ENCODE measurements around the gene LDLRAD3. TPM values are rescaled to one million over a fixed set of nuclear protein-coding genes. Genes with fewer than 3 reads are reported as not detected.
"Not testable (repeated sequence)": the region's sequence is repeated elsewhere in the genome, so short reads cannot be mapped to it uniquely, and the experiment has no call there.

Gene LDLRAD3
- total RNA-seq, 1 donor from 2014 or later = 32.5 TPM

GRCh38 chr11:35990816-35991215, 47.0 kb downstream of the LDLRAD3 start:
- no peak for DNase-seq (ENCODE audit: low read depth)

- no peak for DNase-seq (ENCODE audit: low read depth)
Measured at GRCh38 chr11:35992548-35992947, 48.7 kb downstream of the LDLRAD3 start.

GRCh38 chr11:35994421-35994820, 50.6 kb downstream of the LDLRAD3 start:
- no peak for DNase-seq (ENCODE audit: low read depth)

GRCh38 chr11:35995681-35996271, 51.9 kb downstream of the LDLRAD3 start:
- no peak for DNase-seq (ENCODE audit: low read depth)

- no peak for DNase-seq (ENCODE audit: low read depth)
Measured at GRCh38 chr11:35997902-35998520, 54.1 kb downstream of the LDLRAD3 start.

GRCh38 chr11:35998634-35999033, 54.8 kb downstream of the LDLRAD3 start:
- DNase-seq (ENCODE audit: low read depth) = no peak

GRCh38 chr11:36000616-36001190, 56.8 kb downstream of the LDLRAD3 start:
- DNase-seq (ENCODE audit: low read depth) = no peak

GRCh38 chr11:36002196-36002595, 58.3 kb downstream of the LDLRAD3 start:
- DNase-seq (ENCODE audit: low read depth) = peak; percentile 91

- no peak for DNase-seq (ENCODE audit: low read depth)
Measured at GRCh38 chr11:36002796-36003195, 58.9 kb downstream of the LDLRAD3 start.

- DNase-seq (ENCODE audit: low read depth) = no peak
Measured at GRCh38 chr11:36006556-36006955, 62.7 kb downstream of the LDLRAD3 start.

- DNase-seq (ENCODE audit: low read depth) = no peak
Measured at GRCh38 chr11:36007127-36007655, 63.3 kb downstream of the LDLRAD3 start.

- DNase-seq (ENCODE audit: low read depth) = no peak
Measured at GRCh38 chr11:36008584-36008983, 64.7 kb downstream of the LDLRAD3 start.

GRCh38 chr11:36009473-36009872, 65.6 kb downstream of the LDLRAD3 start:
- DNase-seq (ENCODE audit: low read depth) = no peak

GRCh38 chr11:36010010-36010740, 66.3 kb downstream of the LDLRAD3 start:
- DNase-seq (ENCODE audit: low read depth) = no peak

GRCh38 chr11:36011574-36011973, 67.7 kb downstream of the LDLRAD3 start:
- no peak for DNase-seq (ENCODE audit: low read depth)

GRCh38 chr11:36012455-36012854, 68.6 kb downstream of the LDLRAD3 start:
- no peak for DNase-seq (ENCODE audit: low read depth)

GRCh38 chr11:36012979-36013378, 69.1 kb downstream of the LDLRAD3 start:
- no peak for DNase-seq (ENCODE audit: low read depth)

- not testable (repeated sequence) for DNase-seq (ENCODE audit: low read depth)
Measured at GRCh38 chr11:36013446-36013845, 69.6 kb downstream of the LDLRAD3 start.

- no peak for DNase-seq (ENCODE audit: low read depth)
Measured at GRCh38 chr11:36013950-36014897, 70.4 kb downstream of the LDLRAD3 start.

GRCh38 chr11:36014898-36015665, 71.2 kb downstream of the LDLRAD3 start:
- DNase-seq (ENCODE audit: low read depth) = peak; percentile 71

Data from myocyte (in vitro differentiated cells).